CD4-positive, alpha-beta T cell treated with Interleukin-10 for 1 hour (primary cell): ENCODE measurements around the gene COL7A1.

ENCODE experiments used
- DNase-seq: peaks from one replicate; pipeline ENCODE4 v3.0.0-alpha.2; 2020

The COL7A1 gene

GRCh38 chr3:48595075-48595525 is at the start of gene COL7A1:
Gene COL7A1, minus strand, starts transcription at chr3:48595329. Its CDS starts 170 bp downstream, at chr3:48595159.
- no peak for DNase-seq

GRCh38 chr3:48642605-48643004 is 47.5 kb upstream of the COL7A1 start:
- DNase-seq: no peak

GRCh38 chr3:48641396-48641795 is 46.3 kb upstream of the COL7A1 start:
- no peak for DNase-seq

GRCh38 chr3:48639944-48640606 is 44.9 kb upstream of the COL7A1 start:
- DNase-seq: no peak

- DNase-seq: no peak
These were observed 42.2 kb upstream of the COL7A1 start for GRCh38 chr3:48637305-48637704.

- no peak for DNase-seq
These were observed 41.1 kb upstream of the COL7A1 start for GRCh38 chr3:48636149-48636655.

- peak; percentile 93 for DNase-seq
These were observed 40.3 kb upstream of the COL7A1 start, which contains the start of gene SLC26A6 for GRCh38 chr3:48635222-48636021. Gene SLC26A6, minus strand, starts transcription at chr3:48635461. Its CDS starts 68 bp downstream, at chr3:48635393.

- DNase-seq: peak; percentile 39
These were observed 39.6 kb upstream of the COL7A1 start for GRCh38 chr3:48634661-48635221.

- no peak for DNase-seq
These were observed 38.6 kb upstream of the COL7A1 start for GRCh38 chr3:48633743-48634142.

- DNase-seq: no peak
These were observed 38.1 kb upstream of the COL7A1 start for GRCh38 chr3:48633256-48633655.

- no peak for DNase-seq
These were observed 36.7 kb upstream of the COL7A1 start for GRCh38 chr3:48631516-48632448.

- no peak for DNase-seq
These were observed 35.7 kb upstream of the COL7A1 start for GRCh38 chr3:48630833-48631232.

GRCh38 chr3:48630407-48630806 is 35.3 kb upstream of the COL7A1 start:
- DNase-seq: no peak

- no peak for DNase-seq
These were observed 34.8 kb upstream of the COL7A1 start for GRCh38 chr3:48629894-48630293.

GRCh38 chr3:48628277-48629017 is 33.3 kb upstream of the COL7A1 start:
- DNase-seq: no peak

GRCh38 chr3:48625600-48625999 is 30.5 kb upstream of the COL7A1 start:
- no peak for DNase-seq

GRCh38 chr3:48624767-48625166 is 29.6 kb upstream of the COL7A1 start:
- no peak for DNase-seq

- DNase-seq: no peak
These were observed 28.9 kb upstream of the COL7A1 start for GRCh38 chr3:48623851-48624547.

GRCh38 chr3:48621461-48621869 is 26.3 kb upstream of the COL7A1 start, which contains the start of gene TMEM89:
Gene TMEM89, minus strand, starts transcription at chr3:48621769. Its CDS starts 13 bp downstream, at chr3:48621756.
- no peak for DNase-seq

GRCh38 chr3:48619541-48620524 is 24.7 kb upstream of the COL7A1 start:
- DNase-seq: no peak
